Measurements from ENCODE around the gene FEZ2. TPM values are rescaled to one million over a fixed set of nuclear protein-coding genes. Genes with fewer than 3 reads are reported as not detected.

Gene FEZ2
- total and polyA plus RNA-seq, 9 of the 15 experiments (the other 6 are each of a cell fraction or from before 2014, with no cell fraction given): 9.9 to 35.5 (median 20.1) TPM

DNA sequence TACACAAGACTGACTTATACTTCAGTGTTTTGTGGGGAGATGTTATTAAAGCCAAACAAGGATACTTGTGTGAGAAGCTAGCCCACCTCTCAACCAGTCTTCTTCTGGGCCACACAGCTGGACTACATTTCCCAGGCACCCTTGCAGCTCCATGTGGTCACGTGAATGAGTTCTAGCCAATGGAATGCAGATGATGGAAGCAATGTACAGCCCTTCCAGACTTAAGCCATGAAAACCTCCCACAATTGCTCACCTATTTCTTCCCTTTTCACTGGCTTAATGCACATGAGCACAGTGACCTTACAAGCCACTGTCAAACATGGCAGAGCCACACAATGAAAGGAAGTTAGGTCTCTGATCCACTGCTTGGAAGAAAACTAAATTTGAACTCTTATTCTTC is 20.4 kb upstream of the FEZ2 start (continued):
- no peak for TF ChIP-seq ZC3H11A (IDR thresholded peaks at IDR 0.05; ENCODE audit: low read depth, low read length)
- TF ChIP-seq DACH1 (IDR thresholded peaks at IDR 0.05; ENCODE audit: partially characterized antibody): no peak
- TF ChIP-seq NFIC (IDR thresholded peaks at IDR 0.05): no peak
- TF ChIP-seq, protein P1, sequence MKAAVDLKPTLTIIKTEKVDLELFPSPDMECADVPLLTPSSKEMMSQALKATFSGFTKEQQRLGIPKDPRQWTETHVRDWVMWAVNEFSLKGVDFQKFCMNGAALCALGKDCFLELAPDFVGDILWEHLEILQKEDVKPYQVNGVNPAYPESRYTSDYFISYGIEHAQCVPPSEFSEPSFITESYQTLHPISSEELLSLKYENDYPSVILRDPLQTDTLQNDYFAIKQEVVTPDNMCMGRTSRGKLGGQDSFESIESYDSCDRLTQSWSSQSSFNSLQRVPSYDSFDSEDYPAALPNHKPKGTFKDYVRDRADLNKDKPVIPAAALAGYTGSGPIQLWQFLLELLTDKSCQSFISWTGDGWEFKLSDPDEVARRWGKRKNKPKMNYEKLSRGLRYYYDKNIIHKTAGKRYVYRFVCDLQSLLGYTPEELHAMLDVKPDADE (conservative IDR thresholded peaks at IDR 0.05; ENCODE audit: control insufficient read depth, low read depth, low read length): peak; percentile 44; the same call in 1 of the 2 replicates
- no peak for TF ChIP-seq ZNF707 (CRISPR knock-in tag; conservative IDR thresholded peaks at IDR 0.05)
- TF ChIP-seq DDX20 (tag; IDR thresholded peaks at IDR 0.05; ENCODE audit: low read depth): no peak
- TF ChIP-seq CHD1 (IDR thresholded peaks at IDR 0.05; ENCODE audit: low read length): no peak
- TF ChIP-seq ZBTB8A (IDR thresholded peaks at IDR 0.05; ENCODE audit: partially characterized antibody): no peak
- no peak for TF ChIP-seq MXI1 (IDR thresholded peaks at IDR 0.05; ENCODE audit: low read depth, low read length)
- no peak for TF ChIP-seq PURB (CRISPR knock-in tag; IDR thresholded peaks at IDR 0.05; ENCODE audit: low read depth)

GRCh38 chr2:36616947-36617346 is 19.0 kb upstream of the FEZ2 start:
- Histone ChIP-seq H3K36me3 (ENCODE audit: control insufficient read depth, insufficient read depth, low read length) (no peaks in the 10 kb centered on the region), H3K4me1 (replicated peaks in 1 of 2; ENCODE audit: control insufficient read depth in 2 of 2, insufficient read depth in 2 of 2, low read length in 2 of 2) (no peaks in the 10 kb centered on the region), H3K9ac (ENCODE audit: insufficient read depth in 1 of 2, low read depth in 2 of 2, low read length in 2 of 2) (no peak overlapping the region), H3K9me3 (replicated peaks; ENCODE audit: control insufficient read depth, insufficient read depth, low read depth, low read length) (no peaks in the 10 kb centered on the region), H3K9me1 (ENCODE audit: control insufficient read depth, insufficient read depth, low read length) (no peaks in the 10 kb centered on the region), H3K4me2 (ENCODE audit: insufficient read depth, low read length) (no peak overlapping the region), H3K27ac (ENCODE audit: extremely low read depth, low read depth, low read length) (no peak overlapping the region), H4K20me1 (replicated peaks; ENCODE audit: control insufficient read depth, insufficient read depth, low read length) (no peaks in the 10 kb centered on the region), H3K4me3 (no peak overlapping the region), H2AFZ (ENCODE audit: low read depth, low read length) (no peak overlapping the region), H3K79me2 (ENCODE audit: control insufficient read depth, insufficient read depth, low read length) (no peaks in the 10 kb centered on the region), H3K27me3 (ENCODE audit: control insufficient read depth in 2 of 2, insufficient read depth in 2 of 2, low read length in 2 of 2) (peaks cover 0 to 4% of the 10 kb centered on the region in 2 experiments; a peak in 2 of 5 replicates)
- no peak for DNase-seq (ENCODE audit: extremely low read depth in 1 of 4, low spot score in 3 of 4)
- no TSS peak for BruUV-seq (replicated peaks)
- ATAC-seq: no peak
- intact Hi-C loops (cut with micrococcal nuclease): no loop called here
- CTCF ChIA-PET (ENCODE audit: low intra/inter-chr PET ratio): no interaction called here
- no peak for FAIRE-seq
- in situ Hi-C loops (cut with MboI): no loop called here
- POLR2A ChIA-PET: interaction anchor here (1.9 kb wide), 1 partner anchor 8 kb away, joined by 7 read pairs; no protein-coding TSS in a partner anchor
- TF ChIP-seq, protein P2, sequence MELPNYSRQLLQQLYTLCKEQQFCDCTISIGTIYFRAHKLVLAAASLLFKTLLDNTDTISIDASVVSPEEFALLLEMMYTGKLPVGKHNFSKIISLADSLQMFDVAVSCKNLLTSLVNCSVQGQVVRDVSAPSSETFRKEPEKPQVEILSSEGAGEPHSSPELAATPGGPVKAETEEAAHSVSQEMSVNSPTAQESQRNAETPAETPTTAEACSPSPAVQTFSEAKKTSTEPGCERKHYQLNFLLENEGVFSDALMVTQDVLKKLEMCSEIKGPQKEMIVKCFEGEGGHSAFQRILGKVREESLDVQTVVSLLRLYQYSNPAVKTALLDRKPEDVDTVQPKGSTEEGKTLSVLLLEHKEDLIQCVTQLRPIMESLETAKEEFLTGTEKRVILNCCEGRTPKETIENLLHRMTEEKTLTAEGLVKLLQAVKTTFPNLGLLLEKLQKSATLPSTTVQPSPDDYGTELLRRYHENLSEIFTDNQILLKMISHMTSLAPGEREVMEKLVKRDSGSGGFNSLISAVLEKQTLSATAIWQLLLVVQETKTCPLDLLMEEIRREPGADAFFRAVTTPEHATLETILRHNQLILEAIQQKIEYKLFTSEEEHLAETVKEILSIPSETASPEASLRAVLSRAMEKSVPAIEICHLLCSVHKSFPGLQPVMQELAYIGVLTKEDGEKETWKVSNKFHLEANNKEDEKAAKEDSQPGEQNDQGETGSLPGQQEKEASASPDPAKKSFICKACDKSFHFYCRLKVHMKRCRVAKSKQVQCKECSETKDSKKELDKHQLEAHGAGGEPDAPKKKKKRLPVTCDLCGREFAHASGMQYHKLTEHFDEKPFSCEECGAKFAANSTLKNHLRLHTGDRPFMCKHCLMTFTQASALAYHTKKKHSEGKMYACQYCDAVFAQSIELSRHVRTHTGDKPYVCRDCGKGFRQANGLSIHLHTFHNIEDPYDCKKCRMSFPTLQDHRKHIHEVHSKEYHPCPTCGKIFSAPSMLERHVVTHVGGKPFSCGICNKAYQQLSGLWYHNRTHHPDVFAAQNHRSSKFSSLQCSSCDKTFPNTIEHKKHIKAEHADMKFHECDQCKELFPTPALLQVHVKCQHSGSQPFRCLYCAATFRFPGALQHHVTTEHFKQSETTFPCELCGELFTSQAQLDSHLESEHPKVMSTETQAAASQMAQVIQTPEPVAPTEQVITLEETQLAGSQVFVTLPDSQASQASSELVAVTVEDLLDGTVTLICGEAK (IDR thresholded peaks at IDR 0.05): no peak
- TF ChIP-seq, protein P2 (CRISPR knock-in tag; IDR thresholded peaks at IDR 0.05): no peak

All from K562 (cell line).